B cell (primary cell): ENCODE data around the gene MEG3. TPM values are rescaled to one million over a fixed set of nuclear protein-coding genes. Genes with fewer than 3 reads are reported as not detected.

ENCODE experiments used
- ATAC-seq: fragments of 200-7000 bp; cut with Tn5 transposase; one replicate; pipeline ENCODE4 v1.10.0; 2021; ENCODE audit warnings: low read depth, mild to moderate bottlenecking, moderate number of reproducible peaks, moderate library complexity
- CTCF ChIA-PET: fragments of 350-600 bp; sonication (Branson Sonifier 250); formaldehyde crosslinking; loops from one replicate; lab custom pipeline; 2021; ENCODE audit warnings: antibody characterized with exemption, inconsistent platforms; lab: Charles Lee
- POLR2A ChIA-PET: fragments of 350-600 bp; sonication (Branson Sonifier 250); formaldehyde crosslinking; loops from one replicate; lab custom pipeline; 2021; ENCODE audit warnings: antibody characterized with exemption; lab: Charles Lee
- DNase-seq: peaks from one replicate; pipeline ENCODE4 v3.0.0; 2013
- H2AFZ ChIP-seq: 2 replicates; pipeline ENCODE4 v1.6.1; 2012; ENCODE audit warnings: mild to moderate bottlenecking, low read depth, low read length; ENCODE audit not compliant: insufficient read depth, poor library complexity, severe bottlenecking
- H3K27ac ChIP-seq, 2 donors: 1 replicate in 1 of 2; 2 replicates in 1 of 2; pipeline ENCODE4 v1.5.1; 2012 to 2013; ENCODE audit warnings: low read length in 2 of 2, mild to moderate bottlenecking in 2 of 2, moderate library complexity in 1 of 2
- H3K27me3 ChIP-seq, 4 experiments: fragments of 200-600 bp in 1 of 4; sonication (generic) in 1 of 4; replicated peaks in 1 of 4; 1 replicate in 2 of 4; 2 replicates in 2 of 4; pipeline versions ENCODE4 v1.6.1 to v1.7.0; 2013 to 2016; ENCODE audit warnings: low read length in 3 of 4, mild to moderate bottlenecking in 2 of 4, mixed read lengths in 1 of 4, moderate library complexity in 1 of 4; ENCODE audit not compliant: insufficient read depth in 4 of 4, control insufficient read depth in 3 of 4; ENCODE audit errors: control extremely low read depth in 1 of 4
- H3K36me3 ChIP-seq, 2 experiments: replicated peaks in 1 of 2; 1 replicate in 1 of 2; 2 replicates in 1 of 2; pipeline versions ENCODE4 v1.6.1 to v1.7.1; 2013; ENCODE audit warnings: low read length in 1 of 2; ENCODE audit not compliant: insufficient read depth in 2 of 2, control insufficient read depth in 1 of 2; ENCODE audit errors: control extremely low read depth in 1 of 2, extremely low read depth in 1 of 2
- H3K4me1 ChIP-seq, 2 donors: fragments of 200-600 bp in 1 of 2; sonication (generic) in 1 of 2; 1 replicate in 1 of 2; 2 replicates in 1 of 2; pipeline versions ENCODE4 v1.5.1 to v1.6.1; 2013 to 2017; ENCODE audit warnings: low read length in 2 of 2; ENCODE audit not compliant: control insufficient read depth in 2 of 2, insufficient read depth in 2 of 2
- H3K4me2 ChIP-seq: replicated peaks from 2 replicates; pipeline ENCODE3; 2012; ENCODE audit warnings: mild to moderate bottlenecking, low read depth, low read length; ENCODE audit not compliant: poor library complexity, severe bottlenecking
- H3K4me3 ChIP-seq, 5 experiments: fragments of 200-600 bp in 1 of 5; sonication (generic) in 1 of 5; 1 replicate in 3 of 5; 2 replicates in 2 of 5; pipeline versions ENCODE4 v1.5.1 to v1.7.0; 2011 to 2016; ENCODE audit warnings: low read length in 4 of 5, mild to moderate bottlenecking in 4 of 5, low read depth in 2 of 5, control low read depth in 1 of 5, moderate library complexity in 1 of 5; ENCODE audit not compliant: insufficient read depth in 1 of 5; ENCODE audit errors: control extremely low read depth in 1 of 5, extremely low read depth in 1 of 5
- H3K79me2 ChIP-seq: fragments of 200-600 bp; sonication (generic); one replicate; pipeline ENCODE4 v1.6.0; 2016; ENCODE audit warnings: low read length; ENCODE audit not compliant: control insufficient read depth, insufficient read depth
- H3K9ac ChIP-seq: fragments of 200-600 bp; sonication (generic); 2 replicates; pipeline ENCODE4 v1.6.1; 2017; ENCODE audit warnings: mild to moderate bottlenecking, low read length, moderate library complexity
- H3K9me3 ChIP-seq, 3 donors: one replicate each; pipeline versions ENCODE4 v1.6.1 to v1.7.1; 2013; ENCODE audit warnings: low read length in 2 of 3; ENCODE audit not compliant: control insufficient read depth in 2 of 3, insufficient read depth in 1 of 3; ENCODE audit errors: control extremely low read depth in 1 of 3
- H4K20me1 ChIP-seq: 2 replicates; pipeline ENCODE4 v1.6.0; 2012; ENCODE audit warnings: mild to moderate bottlenecking, low read length; ENCODE audit not compliant: insufficient read depth, control insufficient read depth, poor library complexity, severe bottlenecking
- H3K27ac Mint-ChIP-seq: one replicate; pipeline ENCODE4 v1.8.0; 2021; ENCODE audit warnings: mixed read lengths
- H3K27me3 Mint-ChIP-seq: one replicate; pipeline ENCODE4 v1.8.0; 2021; ENCODE audit warnings: mixed read lengths
- H3K4me1 Mint-ChIP-seq: one replicate; pipeline ENCODE4 v1.8.0; 2021; ENCODE audit warnings: mixed read lengths
- H3K4me3 Mint-ChIP-seq: one replicate; pipeline ENCODE4 v1.8.0; 2021; ENCODE audit warnings: mixed read lengths
- H3K9me3 Mint-ChIP-seq: one replicate; pipeline ENCODE4 v1.8.0; 2022; ENCODE audit warnings: mixed read lengths; ENCODE audit not compliant: insufficient read depth
- CTCF ChIP-seq: fragments of 200-600 bp; IDR thresholded peaks from one replicate; pipeline ENCODE4 v1.8.0; 2022; ENCODE audit warnings: antibody characterized with exemption, mild to moderate bottlenecking
- EZH2 ChIP-seq: IDR thresholded peaks from 2 replicates; pipeline ENCODE4 v1.6.1; 2012; ENCODE audit warnings: borderline replicate concordance, low read depth, mild to moderate bottlenecking, moderate library complexity, low read length; ENCODE audit not compliant: insufficient read depth, poor library complexity, severe bottlenecking
- WGBS: methylation state at CpG from one replicate; pipeline ENCODE4 v1.1.5; 2013; ENCODE audit warnings: missing lambda C conversion rate; ENCODE audit not compliant: insufficient coverage; 5-methylcytosine and 5-hydroxymethylcytosine counted together
- intact Hi-C: fragments of 100-400 bp; cut with micrococcal nuclease; formaldehyde crosslinking; loops from one replicate; pipeline ENCODE4 v1.10.0; 2022
- polyA plus RNA-seq: library from polyadenylated mRNA; depleted of rRNA; stranded (reverse); fragments of >200 nt; gene quantifications from 2 replicates; pipeline ENCODE4 v1.2.3, GENCODE V29; 2012
- total RNA-seq, 2 donors: library from RNA; stranded (reverse); fragments of 120-200 nt in 1 of 2; gene quantifications; 1 replicate in 1 of 2; 2 replicates in 1 of 2; pipeline versions ENCODE4 v1.2.3 to v1.2.4, GENCODE V29; 2013 to 2022

MEG3 gene
- total and polyA plus RNA-seq, 2 donors (not counting 1 experiment from before 2014, with no cell fraction given), result 0.13 TPM; not detected in 1

GRCh38 chr14:100875861-100876590 is 50.1 kb downstream of the MEG3 start:
- H3K4me1 ChIP-seq, result no peaks in the 10 kb centered on the region
- no peaks in the 10 kb centered on the region for H3K36me3 ChIP-seq
- ChIA-PET POLR2A (no interaction called here), CTCF (no interaction called here)
- peaks cover 3% of the 10 kb centered on the region for H3K9me3 Mint-ChIP-seq
- H3K9ac ChIP-seq, result no peak overlapping the region
- H3K4me3 ChIP-seq, result no peak overlapping the region
- H3K4me2 ChIP-seq, result no peak overlapping the region
- H3K79me2 ChIP-seq, result no peaks in the 10 kb centered on the region
- no peaks in the 10 kb centered on the region for H3K27me3 Mint-ChIP-seq
- TF ChIP-seq EZH2 (no peak), CTCF (no peak)
- H2AFZ ChIP-seq, result no peak overlapping the region
- H4K20me1 ChIP-seq, result no peaks in the 10 kb centered on the region
- H3K4me3 Mint-ChIP-seq, result no peak overlapping the region
- H3K4me1 Mint-ChIP-seq, result no peaks in the 10 kb centered on the region
- DNase-seq (no peak), ATAC-seq (no peak)
- intact Hi-C loops, result no loop called here
- H3K9me3 ChIP-seq, result peaks cover 0 to 33% (median 0%) of the 10 kb centered on the region in 3 donors
- H3K27ac ChIP-seq, result no peak overlapping the region
- H3K27me3 ChIP-seq, result no peaks in the 10 kb centered on the region
- H3K27ac Mint-ChIP-seq, result no peak overlapping the region
- WGBS, result 82% methylated on average over 13 of the region's 17 CpGs

DNA sequence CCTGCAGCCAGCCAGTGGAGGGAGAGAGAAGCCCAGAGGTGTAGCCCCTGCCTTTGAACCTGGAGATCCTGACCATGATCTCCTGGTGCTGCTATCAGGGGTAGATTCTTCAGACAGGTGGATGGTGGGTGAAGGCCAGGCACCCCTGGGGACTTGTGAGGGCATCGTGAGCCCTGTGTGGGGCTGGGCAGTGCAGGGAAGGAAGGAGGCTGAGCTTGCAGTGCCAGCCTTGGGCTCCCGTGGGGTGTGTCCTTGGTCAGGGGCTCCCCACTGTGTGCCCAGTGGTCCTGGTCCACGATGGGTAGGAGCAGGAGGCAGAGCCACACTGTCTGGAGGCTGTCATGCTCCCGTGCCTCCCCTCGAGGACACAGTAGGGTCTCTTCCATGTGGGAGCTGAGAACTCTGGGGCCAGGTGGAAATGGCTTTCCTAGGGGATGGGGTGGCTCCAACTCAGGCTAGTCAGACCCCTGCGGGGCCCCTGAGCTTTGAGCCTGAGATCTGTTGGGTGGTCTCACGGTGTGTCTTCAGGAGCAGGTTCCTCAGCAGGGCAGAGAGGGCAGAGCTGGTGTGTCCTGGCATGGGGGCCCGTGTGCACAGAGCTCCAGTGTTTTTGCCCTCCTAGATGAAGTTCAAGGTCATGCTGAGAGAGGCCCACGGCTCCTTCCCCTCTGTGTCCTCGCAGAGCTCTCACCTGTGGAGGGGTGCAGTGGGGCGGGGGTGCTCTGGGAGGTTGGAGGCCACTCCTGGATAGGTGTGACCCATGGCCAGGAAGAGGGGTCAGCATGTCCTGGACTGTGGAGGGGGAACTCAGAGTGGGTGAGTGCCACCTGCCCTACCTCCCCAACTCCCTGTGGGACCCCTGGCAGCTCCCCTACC is 52.6 kb downstream of the MEG3 start:
- no peaks in the 10 kb centered on the region for H3K79me2 ChIP-seq
- no peak overlapping the region for H3K9ac ChIP-seq
- POLR2A ChIA-PET, result no interaction called here
- H4K20me1 ChIP-seq, result no peaks in the 10 kb centered on the region
- H3K27me3 Mint-ChIP-seq, result no peaks in the 10 kb centered on the region
- no peaks in the 10 kb centered on the region for H3K4me1 ChIP-seq
- no peak overlapping the region for H3K4me2 ChIP-seq
- H3K9me3 ChIP-seq, result peaks cover 0 to 47% (median 0%) of the 10 kb centered on the region in 3 donors
- ATAC-seq, result no peak
- WGBS, result 85% methylated on average over 8 of the region's 11 CpGs
- DNase-seq, result no peak
- no peaks in the 10 kb centered on the region for H3K4me1 Mint-ChIP-seq
- intact Hi-C loops, result no loop called here
- no peak overlapping the region for H3K4me3 Mint-ChIP-seq
- peaks cover 4% of the 10 kb centered on the region for H3K9me3 Mint-ChIP-seq
- no peaks in the 10 kb centered on the region for H3K36me3 ChIP-seq
- H3K27ac Mint-ChIP-seq, result no peak overlapping the region
- no peak for TF ChIP-seq CTCF
- no peak for TF ChIP-seq EZH2
- CTCF ChIA-PET, result no interaction called here
- no peak overlapping the region for H2AFZ ChIP-seq
- no peak overlapping the region for H3K27ac ChIP-seq
- no peaks in the 10 kb centered on the region for H3K27me3 ChIP-seq
- H3K4me3 ChIP-seq, result no peak overlapping the region
